Muscle of back (tissue), 11 donors: ENCODE results near the gene FNIP1. TPM values are rescaled to one million over a fixed set of nuclear protein-coding genes. Genes with fewer than 3 reads are reported as not detected.
A peak's percentile ranks its signal among the peaks of the same experiment; 100 is the strongest.
"Not testable (repeated sequence)": the region's sequence is repeated elsewhere in the genome, so short reads cannot be mapped to it uniquely, and the experiment has no call there.

Experiments
- DNase-seq, 3 donors: peaks; one replicate each; pipeline versions ENCODE4 v3.0.0 to v3.0.0-alpha.2; 2013
- polyA plus RNA-seq, 10 donors: library from polyadenylated mRNA; unstranded; fragments of 120-200 nt; gene quantifications; one replicate each; pipeline ENCODE4 v1.2.1, GENCODE V29; 2013; ENCODE audit not compliant: insufficient read length in 10 of 10

The FNIP1 gene
- polyA plus RNA-seq, 10 donors = 10.6 to 18.5 (median 13.1) TPM

GRCh38 chr5:131640043-131640856 is 156.6 kb downstream of the FNIP1 start:
- DNase-seq = no peak

DNA sequence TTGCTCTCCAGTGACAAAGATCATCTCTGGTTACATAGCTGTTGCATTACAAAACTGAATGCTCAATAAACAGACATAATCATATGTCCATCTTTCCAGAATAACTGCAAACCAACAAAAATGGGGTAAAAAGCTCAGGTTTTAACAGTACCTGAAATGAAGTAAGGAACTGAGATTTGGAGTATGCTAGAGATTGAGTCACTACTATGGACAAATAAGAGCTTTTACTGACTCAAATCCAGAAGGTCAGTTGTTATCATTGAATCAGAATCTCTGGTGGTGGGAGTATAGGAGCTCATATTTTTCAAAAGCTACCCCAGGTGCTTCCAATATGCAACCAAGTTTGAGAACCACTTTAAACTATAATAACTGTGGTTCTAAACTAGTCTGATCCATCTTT is 157.7 kb downstream of the FNIP1 start:
- DNase-seq = no peak

DNA sequence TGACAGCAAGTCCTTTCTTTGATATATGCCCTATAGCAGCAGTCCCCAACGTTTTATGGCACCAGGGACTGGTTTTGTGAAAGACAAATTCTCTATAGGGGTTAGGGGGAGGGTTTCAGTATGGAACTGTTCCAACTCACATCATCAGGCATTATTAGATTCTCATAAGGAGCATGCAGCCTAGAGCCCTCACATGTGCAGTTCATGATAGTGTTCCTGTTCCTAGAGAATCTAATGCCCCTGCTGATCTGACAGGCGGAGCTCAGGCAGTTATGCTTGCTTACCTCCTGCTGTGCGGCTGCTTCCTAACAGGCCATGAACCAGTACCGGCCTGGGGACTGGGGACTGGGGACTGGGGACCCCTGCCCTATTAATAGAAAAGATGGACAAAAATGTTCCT is 159.1 kb downstream of the FNIP1 start:
- DNase-seq = no peak

DNA sequence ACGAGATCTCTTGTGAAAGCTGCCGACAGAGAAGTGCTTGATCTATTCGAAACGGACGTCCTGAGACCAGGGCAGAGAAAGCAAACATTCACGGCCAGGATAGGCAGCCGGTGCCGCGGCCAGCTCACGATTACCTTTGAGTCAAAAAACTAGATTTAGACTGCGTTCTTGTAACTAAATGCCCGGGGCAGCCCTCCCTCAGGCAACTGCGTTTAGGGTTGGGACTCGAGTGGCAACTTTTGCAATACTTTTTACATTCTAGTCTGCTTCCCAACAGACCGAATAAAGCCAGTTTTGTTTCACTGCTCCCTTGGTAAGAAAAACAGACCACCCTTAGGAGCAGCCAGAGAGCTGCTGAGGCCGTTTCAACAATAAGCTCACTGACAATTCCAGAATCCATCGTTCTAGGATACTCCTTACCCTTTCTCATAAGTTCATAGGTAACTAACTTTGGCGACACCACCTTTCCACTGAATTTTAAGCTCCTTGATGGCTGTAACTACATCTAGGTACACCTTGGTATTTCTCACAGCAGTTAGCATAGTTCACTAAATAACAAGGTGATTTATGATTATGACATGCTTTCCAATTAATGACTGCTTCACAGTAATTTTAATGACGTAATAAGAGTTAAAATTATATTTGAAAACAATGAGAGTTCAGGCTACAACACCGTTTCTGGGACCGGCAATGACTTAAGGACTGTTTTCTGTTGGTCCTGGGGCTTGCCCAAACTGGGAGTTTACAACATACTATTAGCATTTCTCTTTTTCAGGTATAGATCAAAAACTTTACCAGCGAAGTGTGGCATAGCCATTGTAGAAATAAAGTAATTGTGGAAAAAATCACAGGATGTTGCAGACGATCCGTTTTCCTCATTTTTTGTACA is 160.9 kb downstream of the FNIP1 start:
- DNase-seq = peak in 1 of 3 donors; percentile 57

- DNase-seq = peak; percentile 100
Observed at GRCh38 chr5:131634996-131635683, 161.7 kb downstream of the FNIP1 start, which contains the start of gene RAPGEF6. Gene RAPGEF6 (minus strand): TSS chr5:131635229. CDS start chr5:131635030, 199 bp downstream.

DNA sequence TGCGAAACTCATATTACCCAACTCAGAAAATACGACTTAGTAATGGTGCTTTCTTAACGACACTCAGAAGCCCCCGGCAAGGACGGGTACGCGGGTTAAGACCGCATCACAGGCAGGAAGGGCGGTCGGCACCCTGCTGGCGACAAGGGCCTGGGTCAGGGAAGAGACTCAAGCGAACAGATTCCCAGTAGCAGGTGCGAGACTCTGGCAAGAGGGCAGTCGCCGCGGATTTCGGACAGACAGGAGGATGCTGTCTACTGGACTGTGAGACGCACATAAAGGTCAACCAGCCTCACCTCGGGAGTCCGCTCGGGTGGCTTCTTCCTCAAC is 162.2 kb downstream of the FNIP1 start:
- DNase-seq = peak in 2 of 3 donors; percentile 39 to 64

DNA sequence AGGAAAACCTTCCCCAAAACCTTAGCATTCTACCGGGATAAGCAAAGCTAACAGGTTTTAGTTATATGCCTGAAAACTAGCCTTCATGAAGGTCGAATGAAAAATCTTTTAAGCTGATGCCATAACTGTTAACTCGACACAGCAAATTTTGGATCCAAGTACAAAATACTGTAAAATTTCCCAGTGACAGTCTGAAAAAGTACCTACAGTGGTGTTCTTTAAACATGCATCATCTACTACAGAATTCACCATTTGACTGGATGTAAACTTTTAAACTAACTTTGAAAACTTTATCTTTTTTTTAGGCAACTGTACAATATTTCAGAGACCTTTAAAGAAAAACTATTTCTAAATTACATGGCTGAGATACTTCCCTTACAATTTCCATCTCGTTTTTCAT is 162.6 kb downstream of the FNIP1 start:
- no peak for DNase-seq

GRCh38 chr5:131633830-131634229 is 163.0 kb downstream of the FNIP1 start:
- no peak for DNase-seq

DNA sequence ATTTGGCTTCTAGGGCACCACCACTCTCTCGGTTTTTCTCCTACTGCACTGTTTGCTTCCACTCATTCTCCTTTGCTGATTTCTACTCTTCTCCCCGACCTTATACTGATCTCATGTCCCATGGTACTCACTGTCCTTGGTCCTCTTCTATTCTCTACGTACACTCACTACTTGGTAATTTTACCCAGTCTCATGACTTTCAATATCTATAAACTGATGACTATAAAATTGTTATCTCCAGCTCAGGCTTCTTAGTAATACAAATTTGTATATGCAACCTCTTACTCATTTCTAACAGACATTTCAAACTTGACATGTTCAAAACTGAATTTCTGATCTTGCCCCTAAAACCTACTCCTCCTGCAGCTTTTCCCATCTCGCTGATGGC is 165.9 kb downstream of the FNIP1 start:
- DNase-seq = no peak

DNA sequence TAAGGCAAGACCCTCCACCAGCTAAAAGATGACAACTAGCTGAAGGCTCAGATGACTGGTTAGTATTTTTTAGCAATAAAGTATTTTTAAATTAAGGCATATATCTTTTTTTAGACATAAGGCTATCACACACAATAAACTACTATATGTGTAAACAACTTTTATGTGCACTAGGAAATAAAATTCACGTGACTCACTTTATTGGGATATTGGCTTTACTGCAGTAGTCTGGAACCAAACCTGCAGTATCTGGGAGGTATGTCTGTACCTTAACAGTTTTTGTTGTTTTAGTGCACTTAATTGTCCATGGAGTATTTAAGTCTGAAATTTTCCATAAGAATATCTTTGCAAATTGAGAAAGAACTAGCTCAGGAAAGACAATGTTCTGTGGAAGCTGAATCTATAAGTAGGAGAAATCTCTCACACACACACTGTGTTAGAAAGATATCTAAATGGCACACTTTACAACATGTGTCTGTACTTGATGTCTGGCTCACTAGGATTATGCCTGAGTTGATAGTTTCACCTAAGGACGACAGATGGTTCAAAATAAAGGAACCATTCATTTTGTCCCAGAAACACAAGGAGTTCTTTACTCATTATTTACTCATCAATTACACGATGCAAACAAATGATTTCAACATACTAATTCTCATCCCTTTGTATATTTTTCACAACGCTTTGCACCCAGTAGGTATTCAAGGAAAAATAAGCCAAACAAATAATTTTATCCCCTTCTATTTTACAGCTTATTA is 166.4 kb downstream of the FNIP1 start:
- no peak for DNase-seq

DNA sequence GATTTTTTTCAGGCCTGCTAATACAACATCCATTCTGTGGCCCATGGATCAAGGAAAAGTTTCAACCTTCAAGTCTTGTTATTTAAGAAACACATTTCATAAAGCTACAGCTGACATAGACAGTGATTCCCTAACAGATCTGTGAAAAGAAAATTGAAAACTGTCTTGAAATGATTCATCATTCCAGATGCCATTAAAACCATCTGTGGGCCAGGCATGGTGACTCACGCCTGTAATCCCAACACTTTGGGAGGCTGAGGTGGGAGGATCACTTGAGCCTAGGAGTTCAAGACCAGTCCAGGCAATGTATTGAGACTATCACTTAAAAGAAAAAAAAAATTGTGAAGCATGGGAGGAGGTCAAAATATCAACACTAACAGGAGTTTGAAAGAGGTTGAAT is 167.8 kb downstream of the FNIP1 start:
- DNase-seq = no peak

- no peak for DNase-seq
Observed at GRCh38 chr5:131627207-131627865, 169.5 kb downstream of the FNIP1 start.

GRCh38 chr5:131622633-131623032 is 174.2 kb downstream of the FNIP1 start:
- DNase-seq = no peak

GRCh38 chr5:131621164-131621563 is 175.7 kb downstream of the FNIP1 start:
- not testable (repeated sequence) for DNase-seq

- DNase-seq = no peak
Observed at GRCh38 chr5:131619102-131619501, 177.7 kb downstream of the FNIP1 start.

DNA sequence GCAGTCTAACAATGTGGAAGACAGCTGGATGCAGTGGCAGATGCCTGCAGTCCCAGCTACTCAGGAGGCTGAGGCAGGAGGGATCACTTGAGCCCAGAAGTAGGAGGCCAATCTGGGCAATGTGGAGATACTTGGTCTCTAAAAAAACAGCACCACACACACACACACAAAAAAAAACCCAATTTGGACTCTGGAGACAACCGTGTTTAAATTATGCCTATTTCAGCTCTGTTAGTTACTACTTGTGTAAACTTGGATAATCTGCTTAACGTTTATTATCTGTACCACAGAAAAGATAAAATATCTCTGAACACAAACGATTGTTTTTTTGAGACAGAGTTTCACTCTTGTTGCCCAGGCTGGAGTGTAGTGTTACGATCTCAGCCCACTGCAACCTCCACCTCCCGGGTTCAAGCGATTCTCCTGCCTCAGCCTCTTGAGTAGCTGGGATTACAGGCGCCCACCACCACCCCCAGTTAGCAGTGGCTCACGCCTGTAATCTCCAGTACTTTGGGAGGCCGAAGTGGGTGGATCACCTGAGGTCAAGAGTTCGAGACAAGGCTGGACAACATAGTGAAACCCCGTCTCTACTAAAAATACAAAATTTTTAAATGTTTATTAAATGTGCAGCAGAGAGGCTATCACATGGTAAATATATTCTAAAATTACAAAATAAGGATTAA is 179.5 kb downstream of the FNIP1 start:
- DNase-seq = no peak

GRCh38 chr5:131615957-131616356 is 180.9 kb downstream of the FNIP1 start:
- no peak for DNase-seq

- no peak for DNase-seq
Observed at GRCh38 chr5:131613423-131613822, 183.4 kb downstream of the FNIP1 start.

DNA sequence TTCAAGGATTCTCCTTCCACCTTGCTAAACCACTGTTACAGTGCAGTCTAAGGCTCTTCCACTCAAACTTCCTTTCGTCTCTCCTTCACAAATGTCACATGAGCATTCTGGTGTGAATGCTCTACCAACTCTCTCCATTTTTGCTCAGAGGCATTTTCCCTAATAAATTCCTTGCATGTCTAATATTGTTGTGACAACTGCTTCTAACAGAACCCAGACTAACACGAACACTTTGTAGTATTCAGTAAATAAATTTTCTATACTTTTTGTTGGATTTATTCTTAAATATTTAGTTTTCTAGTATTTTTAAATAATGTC is 185.8 kb downstream of the FNIP1 start:
- DNase-seq = no peak
